Subcutaneous adipose tissue (tissue), 4 donors: ENCODE results near the gene ELOVL2. TPM values are rescaled to one million over a fixed set of nuclear protein-coding genes. Genes with fewer than 3 reads are reported as not detected.

ENCODE experiments used
- total RNA-seq, 4 donors: library from RNA; depleted of rRNA; stranded (reverse); fragments of >200 nt; gene quantifications; one replicate each; pipeline ENCODE4 v1.1.0, GENCODE V29; 2016
- TF ChIP-seq, protein P1 (sequence below): fragments of 450-650 bp; IDR thresholded peaks from one replicate; pipeline ENCODE4 v1.5.1; 2016; ENCODE audit warnings: low read depth, mild to moderate bottlenecking, control low read depth, antibody characterized with exemption, moderate library complexity

Gene ELOVL2
- total RNA-seq, 4 donors from 2014 or later: 0.19 to 1.6 (median 0.44) TPM; not detected in 1

DNA sequence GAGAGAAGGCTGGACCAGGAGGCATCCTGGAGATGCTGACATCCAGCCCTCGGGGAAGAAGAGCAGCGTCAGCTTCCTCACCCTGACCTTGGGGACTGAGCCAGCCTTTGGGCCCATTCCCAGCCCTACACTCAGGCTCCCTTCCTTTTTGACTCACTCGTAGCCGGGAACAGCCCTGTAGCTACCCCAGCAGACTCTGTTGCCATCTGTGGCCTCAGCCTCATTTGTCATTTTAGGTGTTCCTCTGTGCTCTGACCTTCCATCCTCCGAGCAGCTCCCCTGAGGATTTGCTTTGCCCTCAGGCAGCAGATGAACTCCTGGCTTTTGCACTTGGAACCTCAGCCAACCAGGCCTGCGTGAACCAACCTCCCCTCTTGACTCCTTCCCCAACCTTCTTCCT lies 67.5 kb downstream of the ELOVL2 start:
- TF ChIP-seq, protein P1, sequence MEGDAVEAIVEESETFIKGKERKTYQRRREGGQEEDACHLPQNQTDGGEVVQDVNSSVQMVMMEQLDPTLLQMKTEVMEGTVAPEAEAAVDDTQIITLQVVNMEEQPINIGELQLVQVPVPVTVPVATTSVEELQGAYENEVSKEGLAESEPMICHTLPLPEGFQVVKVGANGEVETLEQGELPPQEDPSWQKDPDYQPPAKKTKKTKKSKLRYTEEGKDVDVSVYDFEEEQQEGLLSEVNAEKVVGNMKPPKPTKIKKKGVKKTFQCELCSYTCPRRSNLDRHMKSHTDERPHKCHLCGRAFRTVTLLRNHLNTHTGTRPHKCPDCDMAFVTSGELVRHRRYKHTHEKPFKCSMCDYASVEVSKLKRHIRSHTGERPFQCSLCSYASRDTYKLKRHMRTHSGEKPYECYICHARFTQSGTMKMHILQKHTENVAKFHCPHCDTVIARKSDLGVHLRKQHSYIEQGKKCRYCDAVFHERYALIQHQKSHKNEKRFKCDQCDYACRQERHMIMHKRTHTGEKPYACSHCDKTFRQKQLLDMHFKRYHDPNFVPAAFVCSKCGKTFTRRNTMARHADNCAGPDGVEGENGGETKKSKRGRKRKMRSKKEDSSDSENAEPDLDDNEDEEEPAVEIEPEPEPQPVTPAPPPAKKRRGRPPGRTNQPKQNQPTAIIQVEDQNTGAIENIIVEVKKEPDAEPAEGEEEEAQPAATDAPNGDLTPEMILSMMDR: no peak

DNA sequence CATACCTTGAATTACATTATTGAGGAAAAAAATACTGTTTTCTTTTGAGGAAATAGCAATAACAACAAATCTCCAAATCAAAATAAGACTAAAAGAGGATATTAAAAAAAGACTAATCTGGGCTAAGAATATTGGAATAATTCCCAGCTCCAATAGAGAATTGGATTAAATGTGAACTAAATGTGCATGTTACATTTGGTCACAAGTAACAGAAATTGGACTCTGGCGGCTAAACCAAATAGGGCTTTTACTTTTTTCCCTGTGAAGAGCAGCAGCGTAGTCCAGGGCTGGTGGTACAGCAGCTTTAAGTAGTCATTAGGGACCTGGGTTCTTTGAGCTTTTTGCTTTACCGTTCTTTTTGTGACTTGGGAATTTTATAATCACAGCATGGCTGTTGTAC lies 71.9 kb downstream of the ELOVL2 start:
- TF ChIP-seq, protein P1: no peak

DNA sequence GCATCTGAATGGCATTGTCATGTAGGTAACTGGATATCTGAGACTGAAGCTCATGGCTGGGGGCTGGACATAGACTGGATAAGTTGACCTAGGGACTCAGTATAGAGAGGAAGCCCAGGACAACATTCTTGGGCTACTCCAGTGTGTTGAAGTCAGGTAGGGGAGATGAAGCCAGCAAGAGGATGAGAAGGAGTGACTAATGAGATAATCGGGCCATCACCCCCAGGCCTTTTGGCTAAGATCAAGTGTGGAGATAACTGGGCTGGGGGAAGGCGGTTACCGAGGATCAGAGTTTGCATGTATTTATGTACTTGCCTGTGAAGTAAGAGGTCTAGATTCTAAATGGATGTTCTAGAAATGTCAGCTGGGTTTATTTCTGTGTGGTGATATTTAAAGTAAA lies 73.4 kb downstream of the ELOVL2 start:
- TF ChIP-seq, protein P1: no peak

DNA sequence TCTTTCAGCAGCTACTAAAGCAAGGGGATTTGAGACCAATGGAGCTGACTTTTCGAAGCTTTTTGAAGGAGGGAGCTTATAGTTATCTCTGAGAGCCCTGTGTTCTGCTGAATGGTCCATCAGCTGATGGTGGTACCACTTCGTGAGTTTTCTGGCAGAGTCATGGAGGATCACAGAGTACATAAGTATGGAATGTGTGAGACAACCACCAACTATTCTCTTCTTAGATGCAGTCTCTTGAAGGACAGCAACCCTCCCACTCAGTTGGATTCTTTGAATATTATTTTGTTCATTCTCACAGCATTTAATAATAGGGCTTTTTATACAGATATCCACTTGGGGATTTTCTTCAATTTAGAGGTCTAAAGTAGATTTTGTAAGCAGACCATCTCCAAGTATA lies 75.3 kb downstream of the ELOVL2 start:
- TF ChIP-seq, protein P1: no peak

DNA sequence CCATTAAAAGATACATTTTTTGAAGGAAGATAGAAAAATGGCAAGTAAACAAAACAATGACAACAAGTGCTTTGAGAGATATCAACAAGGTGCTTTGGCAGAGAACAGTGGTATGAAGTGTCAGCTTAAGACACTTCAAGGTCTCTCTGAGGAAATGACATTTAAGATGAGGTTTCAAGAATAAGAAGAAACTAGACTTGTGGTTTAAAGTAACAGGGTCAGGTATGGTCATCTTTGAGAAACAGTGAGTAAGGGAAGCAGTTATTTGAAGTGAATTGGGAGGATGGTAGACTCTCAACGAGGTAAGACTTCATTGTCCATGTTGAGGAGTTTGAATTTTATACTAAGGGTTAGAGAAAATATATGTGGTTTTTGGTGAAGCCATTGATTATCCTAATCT lies 79.4 kb downstream of the ELOVL2 start:
- TF ChIP-seq, protein P1: no peak

DNA sequence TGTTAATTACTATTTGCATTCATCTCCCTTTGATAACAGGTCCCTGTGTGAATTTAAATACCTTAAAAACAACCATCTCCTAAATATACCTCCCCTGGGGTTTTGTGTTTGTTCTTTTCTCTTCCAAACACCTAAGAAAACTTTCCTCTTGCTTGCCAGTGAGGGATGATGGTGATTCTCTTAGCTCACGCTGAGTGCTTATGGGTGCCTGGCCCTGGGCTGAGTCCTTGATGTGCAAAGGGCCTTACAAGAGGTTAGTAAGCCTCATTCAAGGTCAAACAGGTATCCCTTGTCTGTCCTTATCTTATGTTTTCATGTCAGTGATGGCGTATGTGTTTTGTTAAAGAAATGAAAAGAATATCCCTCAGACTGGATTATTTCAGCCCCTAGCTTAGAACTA lies 81.0 kb downstream of the ELOVL2 start:
- TF ChIP-seq, protein P1: no peak

DNA sequence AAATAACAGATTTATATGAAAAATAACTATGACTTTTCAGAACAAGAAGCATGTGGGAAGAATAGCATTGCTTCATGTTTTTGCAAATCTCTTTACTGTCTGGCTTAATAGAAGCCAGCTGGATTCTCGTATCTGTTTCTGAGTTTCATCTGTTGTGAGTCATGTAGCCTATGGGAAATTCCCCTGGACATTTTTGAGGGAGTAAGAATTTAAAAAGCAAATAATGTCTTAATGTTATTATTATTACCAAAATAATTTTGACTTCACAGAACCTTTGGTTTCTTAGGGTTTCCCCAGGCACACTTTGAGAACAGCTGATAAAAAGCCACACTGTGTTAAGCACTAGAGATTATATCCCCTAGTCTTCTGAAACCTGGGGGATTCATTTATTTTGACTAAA lies 81.4 kb downstream of the ELOVL2 start:
- TF ChIP-seq, protein P1: no peak
